ENCODE measurements around the gene SPATA32. TPM values are rescaled to one million over a fixed set of nuclear protein-coding genes. Genes with fewer than 3 reads are reported as not detected.

The SPATA32 gene
- total and polyA plus RNA-seq, 5 donors = not detected

DNA sequence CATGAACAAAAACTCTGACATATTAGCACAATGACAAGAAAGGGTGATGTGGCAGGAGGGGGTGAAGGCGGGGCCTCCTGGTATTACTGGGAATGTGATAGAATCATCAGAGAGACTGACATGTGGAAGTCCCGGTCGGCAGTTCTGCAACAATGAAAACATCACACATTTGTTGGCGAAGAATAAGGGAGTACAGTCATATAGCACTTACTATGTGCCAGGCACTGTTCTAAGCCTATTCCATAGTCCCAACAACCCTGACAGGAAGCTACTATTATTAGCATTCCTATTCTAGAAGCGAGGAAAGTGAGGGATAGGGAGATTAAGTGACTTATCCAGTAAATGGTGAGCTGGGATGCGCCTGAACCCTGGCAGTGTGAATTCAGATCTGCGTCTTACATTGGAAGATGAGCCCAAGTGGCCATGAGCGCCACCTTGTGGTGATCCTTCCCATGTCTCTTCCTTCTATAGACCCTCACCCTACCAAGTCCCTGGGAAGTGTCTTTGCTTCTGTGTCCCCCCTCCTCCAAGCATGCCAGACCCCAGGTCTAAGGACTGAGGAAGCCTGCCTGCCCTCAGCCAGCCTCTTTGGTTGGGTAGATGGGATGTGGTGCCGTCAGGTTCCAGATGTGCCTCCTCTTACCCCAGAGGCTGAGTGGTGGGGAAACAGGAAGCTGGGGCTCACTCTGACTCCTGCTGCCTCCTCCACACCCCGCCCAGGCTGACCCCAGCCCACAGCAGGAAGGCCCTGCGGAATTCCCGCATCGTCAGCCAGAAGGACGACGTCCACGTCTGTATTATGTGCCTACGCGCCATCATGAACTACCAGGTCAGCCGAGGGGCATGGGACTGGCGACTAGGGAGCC lies 26.2 kb downstream of the SPATA32 start:
- Histone ChIP-seq H3K4me1 (ENCODE audit: control insufficient read depth, insufficient read depth, low read length) (no peaks in the 10 kb centered on the region), H3K9me3 (ENCODE audit: control insufficient read depth, low read length) (no peaks in the 10 kb centered on the region), H3K4me3 (ENCODE audit: low read length) (no peak overlapping the region), H3K27me3 (ENCODE audit: control insufficient read depth, insufficient read depth) (no peaks in the 10 kb centered on the region), H3K27ac (ENCODE audit: low read length) (no peak overlapping the region)
- ATAC-seq (peak in 1 of 2 donors; percentile 50), DNase-seq (peak; percentile 81 to 93 (median 87))
- 56% methylated on average over 20 of the region's 20 CpGs for WGBS
- intact Hi-C loops (cut with DNase I) = no loop called here

DNA sequence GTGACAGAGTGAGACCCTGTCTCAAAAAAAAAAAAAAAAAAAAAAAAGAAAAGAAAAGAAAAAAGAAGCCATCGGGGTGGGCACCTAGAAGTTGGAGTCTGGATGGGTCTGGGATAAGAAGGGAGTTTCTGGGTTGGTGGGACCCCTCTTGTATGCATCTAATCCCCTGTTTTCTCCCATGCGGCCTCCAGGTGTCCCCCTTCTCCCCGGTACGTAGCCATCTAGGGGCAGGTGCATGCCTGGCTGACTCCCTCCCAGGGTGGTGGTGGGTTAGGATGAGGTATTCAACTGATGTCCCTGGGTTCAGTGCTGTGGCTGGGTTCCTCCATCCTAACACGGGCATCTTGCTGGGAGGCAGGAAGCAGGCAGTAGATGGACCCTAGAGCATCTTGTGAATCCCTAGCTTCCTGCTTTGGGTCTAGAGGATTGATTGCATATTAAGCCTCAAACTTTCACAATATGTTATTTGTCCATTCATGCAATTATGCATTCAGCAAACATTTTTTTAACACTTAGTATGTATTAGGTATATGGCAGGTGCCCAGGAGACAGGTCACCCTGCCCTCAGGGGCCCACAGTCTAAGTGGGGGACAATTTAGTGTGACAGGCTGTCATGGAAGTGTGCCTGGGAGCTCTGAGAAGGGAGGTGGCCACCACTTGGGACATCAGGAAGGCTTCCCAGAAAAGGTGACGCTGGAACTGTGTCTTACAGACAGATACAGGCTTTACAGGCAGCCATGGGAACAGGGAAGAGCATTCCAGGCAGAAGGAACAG lies 27.1 kb downstream of the SPATA32 start:
- Histone ChIP-seq H3K9me3 (ENCODE audit: control insufficient read depth, low read length) (no peaks in the 10 kb centered on the region), H3K27ac (ENCODE audit: low read length) (no peak overlapping the region), H3K27me3 (ENCODE audit: control insufficient read depth, insufficient read depth) (no peaks in the 10 kb centered on the region), H3K4me3 (ENCODE audit: low read length) (no peak overlapping the region), H3K4me1 (ENCODE audit: control insufficient read depth, insufficient read depth, low read length) (no peaks in the 10 kb centered on the region)
- intact Hi-C loops (cut with DNase I) = no loop called here
- DNase-seq (peak in 2 of 3 donors; percentile 42 to 53), ATAC-seq (no peak)
- 35% methylated on average over 6 of the region's 6 CpGs for WGBS

GRCh38 chr17:45233423-45233924 lies 28.4 kb downstream of the SPATA32 start:
- Histone ChIP-seq H3K9me3 (ENCODE audit: control insufficient read depth, low read length) (no peaks in the 10 kb centered on the region), H3K27me3 (ENCODE audit: control insufficient read depth, insufficient read depth) (no peaks in the 10 kb centered on the region), H3K4me1 (ENCODE audit: control insufficient read depth, insufficient read depth, low read length) (peaks cover 3% of the 10 kb centered on the region), H3K4me3 (ENCODE audit: low read length) (no peak overlapping the region), H3K27ac (ENCODE audit: low read length) (no peak overlapping the region)
- intact Hi-C loops (cut with DNase I) = no loop called here
- DNase-seq (peak in 1 of 3 donors; percentile 50), ATAC-seq (no peak)
- WGBS = 90% methylated on average over 8 of the region's 8 CpGs

GRCh38 chr17:45232514-45233422 lies 29.1 kb downstream of the SPATA32 start:
- intact Hi-C loops (cut with DNase I) = no loop called here
- no peak overlapping the region for H3K4me3 ChIP-seq (ENCODE audit: low read length)
- 96% methylated on average over 9 of the region's 9 CpGs for WGBS
- DNase-seq = peak in 1 of 3 donors; percentile 40
- no peaks in the 10 kb centered on the region for H3K27me3 ChIP-seq (ENCODE audit: control insufficient read depth, insufficient read depth)
- H3K27ac ChIP-seq (ENCODE audit: low read length) = no peak overlapping the region
- no peaks in the 10 kb centered on the region for H3K9me3 ChIP-seq (ENCODE audit: control insufficient read depth, low read length)
- ATAC-seq = no peak
- H3K4me1 ChIP-seq (ENCODE audit: control insufficient read depth, insufficient read depth, low read length) = peaks cover 7% of the 10 kb centered on the region

DNA sequence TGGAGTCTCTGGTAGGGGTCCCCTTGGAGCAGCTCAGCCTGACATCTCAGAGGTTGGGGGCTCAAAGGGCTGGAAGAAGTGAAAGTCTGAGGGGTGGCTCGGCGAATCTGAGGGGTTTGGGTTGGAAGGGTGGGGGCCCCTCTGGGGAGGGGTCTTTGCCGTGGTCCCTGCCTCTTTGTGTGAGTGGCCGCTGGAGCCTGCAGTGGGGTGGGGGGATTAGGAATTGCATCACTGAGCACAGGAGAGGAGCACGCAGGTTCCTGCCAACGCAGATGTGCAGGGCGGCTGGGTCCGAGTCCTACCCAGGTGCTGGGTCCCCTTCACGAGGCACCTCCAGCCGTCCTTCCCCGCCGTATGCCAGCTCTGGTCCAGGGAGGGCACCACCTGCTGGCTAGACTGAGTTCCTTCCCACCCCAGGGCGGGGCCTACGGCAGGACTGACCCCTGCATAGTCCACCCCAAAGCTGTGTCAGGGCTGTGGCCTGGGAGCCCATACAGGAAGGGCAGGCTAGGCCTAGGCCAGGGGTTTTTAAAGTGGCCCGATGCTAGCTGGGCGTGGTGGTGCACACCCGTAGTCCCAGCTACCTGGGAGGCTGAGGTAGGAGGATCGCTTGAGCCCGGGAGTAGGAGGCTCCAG lies 30.3 kb downstream of the SPATA32 start:
- H3K9me3 ChIP-seq (ENCODE audit: control insufficient read depth, low read length) = no peaks in the 10 kb centered on the region
- no peak overlapping the region for H3K27ac ChIP-seq (ENCODE audit: low read length)
- peaks cover 7% of the 10 kb centered on the region for H3K4me1 ChIP-seq (ENCODE audit: control insufficient read depth, insufficient read depth, low read length)
- intact Hi-C loops (cut with DNase I) = no loop called here
- 77% methylated on average over 19 of the region's 19 CpGs for WGBS
- no peaks in the 10 kb centered on the region for H3K27me3 ChIP-seq (ENCODE audit: control insufficient read depth, insufficient read depth)
- peak in 2 of 3 donors; percentile 69 to 74 for DNase-seq
- no peak for ATAC-seq
- H3K4me3 ChIP-seq (ENCODE audit: low read length) = no peak overlapping the region

- H3K4me1 ChIP-seq (ENCODE audit: control insufficient read depth, insufficient read depth, low read length) = peaks cover 7% of the 10 kb centered on the region
- intact Hi-C loops (cut with DNase I) = no loop called here
- no peaks in the 10 kb centered on the region for H3K9me3 ChIP-seq (ENCODE audit: control insufficient read depth, low read length)
- 49% methylated on average over 12 of the region's 12 CpGs for WGBS
- no peaks in the 10 kb centered on the region for H3K27me3 ChIP-seq (ENCODE audit: control insufficient read depth, insufficient read depth)
- peak in 1 of 2 donors; percentile 5 for ATAC-seq
- no peak overlapping the region for H3K4me3 ChIP-seq (ENCODE audit: low read length)
- peak; percentile 81 to 88 (median 86) for DNase-seq
- H3K27ac ChIP-seq (ENCODE audit: low read length) = no peak overlapping the region
Measured at GRCh38 chr17:45230787-45231480, 31.0 kb downstream of the SPATA32 start.

GRCh38 chr17:45230410-45230786 lies 31.5 kb downstream of the SPATA32 start:
- peaks cover 7% of the 10 kb centered on the region for H3K4me1 ChIP-seq (ENCODE audit: control insufficient read depth, insufficient read depth, low read length)
- WGBS = 82% methylated on average over 4 of the region's 4 CpGs
- no peaks in the 10 kb centered on the region for H3K9me3 ChIP-seq (ENCODE audit: control insufficient read depth, low read length)
- H3K27me3 ChIP-seq (ENCODE audit: control insufficient read depth, insufficient read depth) = no peaks in the 10 kb centered on the region
- DNase-seq (no peak), ATAC-seq (no peak)
- H3K4me3 ChIP-seq (ENCODE audit: low read length) = no peak overlapping the region
- intact Hi-C loops (cut with DNase I) = no loop called here
- peak overlapping the region; percentile 42 for H3K27ac ChIP-seq (ENCODE audit: low read length)

- H3K9me3 ChIP-seq (ENCODE audit: control insufficient read depth, low read length) = no peaks in the 10 kb centered on the region
- H3K27ac ChIP-seq (ENCODE audit: low read length) = peak overlapping the region; percentile 46
- peaks cover 7% of the 10 kb centered on the region for H3K4me1 ChIP-seq (ENCODE audit: control insufficient read depth, insufficient read depth, low read length)
- ATAC-seq = peak; percentile 4 to 45
- DNase-seq = peak; percentile 72 to 80 (median 78)
- intact Hi-C loops (cut with DNase I) = loop anchor here in 1 of 4 donors (10.0 kb wide), 1 partner anchor 45 kb away; no protein-coding TSS in a partner anchor
- no peaks in the 10 kb centered on the region for H3K27me3 ChIP-seq (ENCODE audit: control insufficient read depth, insufficient read depth)
- WGBS = 77% methylated on average over 16 of the region's 16 CpGs
- no peak overlapping the region for H3K4me3 ChIP-seq (ENCODE audit: low read length)
Measured at GRCh38 chr17:45229681-45230409, 32.0 kb downstream of the SPATA32 start.

DNA sequence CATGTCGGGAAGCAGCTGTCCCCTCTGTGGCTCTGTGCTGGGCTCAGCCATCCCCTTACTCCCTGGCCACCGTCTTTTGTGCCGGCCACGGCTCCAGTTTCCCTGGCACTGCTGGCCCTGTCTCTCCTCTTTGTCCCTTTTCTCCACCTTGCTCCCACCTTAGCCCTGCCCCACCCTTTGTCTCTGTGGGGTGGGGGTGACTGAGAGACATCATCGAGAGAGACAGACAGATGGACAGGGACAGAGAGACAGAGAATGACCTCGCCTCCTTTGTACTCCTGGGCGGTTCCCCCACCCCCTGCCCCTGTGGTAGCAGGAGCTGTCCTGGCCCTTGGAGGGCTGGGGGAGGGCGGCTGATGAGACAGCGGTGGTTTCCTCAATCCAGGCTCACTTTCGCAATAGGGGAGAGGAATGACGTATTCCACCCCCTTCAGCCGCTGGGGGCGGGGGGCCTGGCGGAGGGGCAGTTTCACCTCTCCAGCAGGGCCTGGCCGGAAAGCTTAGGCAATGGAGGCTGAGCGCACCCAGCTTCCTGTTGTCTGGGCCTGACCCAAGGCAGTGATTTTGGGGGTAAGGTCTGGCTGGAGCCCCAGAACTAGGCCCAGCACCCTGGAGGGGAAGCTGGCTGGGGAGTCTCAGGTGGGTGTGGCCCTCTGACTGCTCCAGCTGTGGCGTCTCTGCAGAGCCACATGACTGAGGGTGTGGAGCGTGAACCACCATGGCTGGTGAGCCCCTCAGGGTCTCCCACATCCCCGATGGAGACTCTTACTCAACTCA lies 32.9 kb downstream of the SPATA32 start:
- peaks cover 7% of the 10 kb centered on the region for H3K4me1 ChIP-seq (ENCODE audit: control insufficient read depth, insufficient read depth, low read length)
- WGBS = 51% methylated on average over 19 of the region's 19 CpGs
- intact Hi-C loops (cut with DNase I) = loop anchor here in 1 of 4 donors (10.0 kb wide), 1 partner anchor 46 kb away; no protein-coding TSS in a partner anchor
- no peaks in the 10 kb centered on the region for H3K9me3 ChIP-seq (ENCODE audit: control insufficient read depth, low read length)
- ATAC-seq (peak; percentile 76 to 78), DNase-seq (peak; percentile 93 to 95 (median 94))
- H3K4me3 ChIP-seq (ENCODE audit: low read length) = no peak overlapping the region
- H3K27ac ChIP-seq (ENCODE audit: low read length) = peak overlapping the region; percentile 65
- H3K27me3 ChIP-seq (ENCODE audit: control insufficient read depth, insufficient read depth) = no peaks in the 10 kb centered on the region
